Stimulated activated CD8-positive, alpha-beta memory T cell treated with anti-CD3 and anti-CD28 coated beads, Interleukin-12 subunit alpha, Interleukin-12 subunit beta, amount 100 ng/mL, for 1 hour (primary cell): ENCODE measurements around the gene ASB9.
"Not testable (repeated sequence)": the region's sequence is repeated elsewhere in the genome, so short reads cannot be mapped to it uniquely, and the experiment has no call there.

ENCODE experiments used
- DNase-seq: peaks from one replicate; pipeline ENCODE4 v3.0.0-alpha.2; 2020; ENCODE audit warnings: low read depth

The ASB9 gene, protein sequence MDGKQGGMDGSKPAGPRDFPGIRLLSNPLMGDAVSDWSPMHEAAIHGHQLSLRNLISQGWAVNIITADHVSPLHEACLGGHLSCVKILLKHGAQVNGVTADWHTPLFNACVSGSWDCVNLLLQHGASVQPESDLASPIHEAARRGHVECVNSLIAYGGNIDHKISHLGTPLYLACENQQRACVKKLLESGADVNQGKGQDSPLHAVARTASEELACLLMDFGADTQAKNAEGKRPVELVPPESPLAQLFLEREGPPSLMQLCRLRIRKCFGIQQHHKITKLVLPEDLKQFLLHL

DNA sequence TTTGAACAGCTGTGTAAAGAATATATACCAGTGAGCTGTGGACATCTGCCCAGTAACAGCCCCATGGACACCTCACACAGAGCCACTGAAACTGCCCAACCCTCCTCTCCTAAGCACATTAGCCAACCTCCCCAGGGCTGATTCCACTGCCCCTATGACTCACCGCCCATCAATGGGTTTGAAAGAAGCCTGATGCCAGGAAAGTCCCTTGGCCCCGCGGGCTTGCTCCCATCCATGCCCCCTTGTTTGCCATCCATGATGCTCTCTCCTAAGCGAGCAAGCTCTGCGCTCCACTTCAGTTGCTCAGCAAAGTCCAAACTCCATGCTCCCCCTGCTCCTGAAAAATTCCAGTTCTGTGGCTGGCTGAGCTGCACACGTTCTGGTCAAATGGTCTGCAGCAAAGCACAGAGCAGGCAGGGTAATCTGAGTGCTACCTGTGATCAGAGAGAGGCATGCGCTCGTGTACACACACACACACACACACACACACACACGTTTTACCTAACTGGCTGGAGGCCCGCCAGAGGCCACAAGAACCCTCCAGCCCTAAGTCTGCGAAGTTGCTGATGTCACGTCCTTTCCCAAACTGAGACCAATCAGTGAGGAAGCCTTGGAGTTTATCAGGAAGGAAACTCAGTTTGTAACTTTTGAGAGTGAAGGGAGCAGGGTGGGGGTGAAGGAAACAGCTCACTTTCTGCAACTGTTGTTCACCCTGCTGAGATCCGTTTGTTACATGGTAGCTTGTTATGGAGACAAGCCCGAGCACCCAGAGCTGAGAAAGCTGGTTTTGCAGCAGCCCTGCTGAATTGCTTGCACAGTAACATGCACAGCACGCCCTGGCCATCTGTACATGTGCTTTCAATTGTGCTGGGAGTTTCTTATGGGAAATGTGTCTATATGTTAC lies at the start of gene ASB9:
TSS of gene ASB9 (minus strand) at position 466 of the 904 bp plus-strand sequence. CDS start at position 257, 209 bp downstream.
- DNase-seq: no peak

DNA sequence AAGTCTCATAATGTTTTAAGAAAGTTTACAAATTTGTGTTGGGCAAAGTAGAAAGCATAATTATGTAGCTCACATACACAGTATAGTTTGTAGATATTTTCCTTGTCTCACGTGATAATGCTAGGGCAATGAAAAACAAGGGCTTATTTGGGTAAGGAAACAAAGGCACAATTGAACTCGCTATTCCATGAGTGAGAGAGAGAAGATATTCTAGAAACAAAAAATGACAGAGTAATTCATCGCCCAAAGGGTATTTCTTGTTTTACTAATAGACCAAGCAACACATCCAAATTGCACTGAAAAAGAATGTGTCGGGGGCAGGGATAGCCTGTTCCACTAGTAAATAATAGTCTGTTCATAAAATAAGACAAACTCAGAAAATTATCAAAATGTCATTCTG lies 49.2 kb upstream of the ASB9 start:
- DNase-seq: no peak

DNA sequence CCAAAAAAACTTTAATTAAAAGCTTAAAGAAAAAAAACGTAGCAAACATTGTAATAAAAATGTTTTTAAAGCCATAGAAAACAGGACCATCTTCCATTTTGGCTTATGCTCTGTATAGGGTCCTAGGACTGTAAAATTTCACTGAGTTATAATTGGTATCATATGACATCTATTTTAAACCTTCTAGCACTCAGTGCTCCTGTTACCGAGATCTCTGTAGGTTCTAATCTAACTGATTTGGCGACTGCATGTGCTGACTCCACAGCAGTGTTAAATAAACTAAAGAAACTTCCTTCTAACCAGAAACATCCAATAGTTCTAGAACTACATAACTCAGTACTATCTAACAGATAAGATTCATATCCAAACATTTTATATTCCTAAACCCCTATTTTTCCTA lies 45.6 kb upstream of the ASB9 start, which contains the start of gene ASB11:
TSS of gene ASB11 (minus strand) at position 132 of the 400 bp plus-strand sequence. CDS start at position 97, 35 bp downstream.
- DNase-seq: no peak

DNA sequence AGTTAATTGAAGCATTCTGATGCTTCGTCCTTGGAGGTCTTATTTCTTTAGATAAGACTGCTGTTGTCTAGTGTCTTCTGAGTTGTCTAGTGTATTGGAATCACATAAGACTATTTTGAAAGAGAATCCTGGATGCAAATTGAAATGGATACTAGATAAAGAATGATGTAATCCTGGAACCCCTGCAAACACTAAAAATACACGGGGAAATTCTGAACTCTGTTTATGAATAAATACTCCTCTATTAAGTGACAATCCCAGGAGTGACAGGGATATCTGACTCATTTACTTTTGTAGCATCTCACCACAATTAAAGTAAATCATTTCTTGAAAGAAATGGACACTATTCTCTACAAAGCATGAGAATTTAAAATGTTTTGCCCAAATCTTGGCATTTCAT lies 44.6 kb upstream of the ASB9 start:
- DNase-seq: no peak

DNA sequence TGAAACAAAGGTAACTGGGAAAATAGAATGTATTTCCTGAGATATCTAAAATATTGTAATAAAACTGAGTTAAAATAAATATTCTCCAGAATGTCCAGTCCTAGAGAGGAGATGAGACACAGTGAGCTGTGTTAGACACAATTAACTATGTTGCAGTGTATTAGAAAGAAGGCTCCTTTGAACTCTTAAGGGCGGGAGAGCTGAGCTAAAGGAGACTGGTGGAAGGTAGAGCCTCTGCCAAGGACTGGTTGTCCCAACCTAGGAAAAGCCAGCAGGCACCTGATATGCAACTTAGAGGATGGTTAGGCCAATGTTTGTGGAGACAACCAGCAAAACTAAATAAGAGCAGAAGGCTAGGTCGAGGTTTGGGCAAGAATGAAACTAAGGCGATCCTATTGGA lies 41.2 kb upstream of the ASB9 start:
- no peak for DNase-seq

DNA sequence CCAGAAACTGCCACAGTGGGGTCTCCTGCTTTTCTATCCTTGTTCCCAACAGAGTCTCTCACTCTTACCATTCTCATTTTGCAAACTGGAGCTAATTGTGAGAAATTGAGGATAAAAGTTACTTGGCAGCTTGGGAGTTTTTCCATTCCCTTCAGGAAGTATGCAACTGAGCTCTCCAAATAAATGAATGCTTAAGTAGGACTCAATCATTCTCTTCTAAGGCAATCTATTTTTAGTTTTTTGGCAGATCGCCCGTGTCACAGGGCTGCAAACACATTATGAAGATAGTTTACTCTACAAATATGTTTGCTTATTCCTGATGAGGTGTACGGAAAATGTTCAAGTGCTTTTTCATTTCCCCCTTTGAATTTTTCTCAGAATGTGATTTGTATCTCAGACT lies 40.2 kb upstream of the ASB9 start:
- DNase-seq: no peak

DNA sequence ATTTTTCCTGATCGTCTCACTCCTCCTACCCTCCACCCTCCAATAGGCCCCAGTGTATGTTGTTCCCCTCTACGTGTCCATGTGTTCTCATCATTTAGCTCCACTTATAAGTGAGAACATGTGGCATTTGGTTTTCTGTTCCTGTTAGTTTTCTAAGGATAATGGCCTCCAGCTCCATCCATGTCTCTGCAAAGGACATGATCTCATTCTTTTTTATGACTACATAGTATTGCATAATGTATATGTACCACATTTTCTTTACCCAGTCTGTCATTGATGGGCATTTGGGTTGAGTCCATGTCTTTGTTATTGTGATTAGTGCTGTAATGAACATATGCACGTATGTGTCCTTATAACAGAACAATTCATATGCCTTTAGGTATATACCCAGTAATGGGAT lies 36.0 kb upstream of the ASB9 start:
- DNase-seq: not testable (repeated sequence)

DNA sequence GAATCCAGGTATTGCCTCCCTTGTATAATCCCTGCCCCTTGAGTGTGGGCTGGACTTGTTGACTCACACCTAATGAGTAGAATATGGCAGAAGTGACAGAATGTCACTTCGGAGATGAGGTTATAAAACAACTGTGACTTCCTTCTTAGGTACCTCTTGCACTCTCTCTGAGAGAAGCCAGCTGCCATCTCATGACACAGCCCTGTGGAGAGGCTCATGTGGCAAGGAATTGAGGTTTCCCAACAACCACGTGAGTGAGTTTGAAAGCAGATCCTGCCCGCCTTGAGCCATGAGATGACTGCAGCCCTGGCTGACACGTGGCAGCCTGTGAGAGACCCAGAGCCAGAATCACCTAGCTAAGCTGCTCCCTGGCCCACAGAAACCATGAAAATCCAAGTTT lies 32.0 kb upstream of the ASB9 start:
- no peak for DNase-seq

DNA sequence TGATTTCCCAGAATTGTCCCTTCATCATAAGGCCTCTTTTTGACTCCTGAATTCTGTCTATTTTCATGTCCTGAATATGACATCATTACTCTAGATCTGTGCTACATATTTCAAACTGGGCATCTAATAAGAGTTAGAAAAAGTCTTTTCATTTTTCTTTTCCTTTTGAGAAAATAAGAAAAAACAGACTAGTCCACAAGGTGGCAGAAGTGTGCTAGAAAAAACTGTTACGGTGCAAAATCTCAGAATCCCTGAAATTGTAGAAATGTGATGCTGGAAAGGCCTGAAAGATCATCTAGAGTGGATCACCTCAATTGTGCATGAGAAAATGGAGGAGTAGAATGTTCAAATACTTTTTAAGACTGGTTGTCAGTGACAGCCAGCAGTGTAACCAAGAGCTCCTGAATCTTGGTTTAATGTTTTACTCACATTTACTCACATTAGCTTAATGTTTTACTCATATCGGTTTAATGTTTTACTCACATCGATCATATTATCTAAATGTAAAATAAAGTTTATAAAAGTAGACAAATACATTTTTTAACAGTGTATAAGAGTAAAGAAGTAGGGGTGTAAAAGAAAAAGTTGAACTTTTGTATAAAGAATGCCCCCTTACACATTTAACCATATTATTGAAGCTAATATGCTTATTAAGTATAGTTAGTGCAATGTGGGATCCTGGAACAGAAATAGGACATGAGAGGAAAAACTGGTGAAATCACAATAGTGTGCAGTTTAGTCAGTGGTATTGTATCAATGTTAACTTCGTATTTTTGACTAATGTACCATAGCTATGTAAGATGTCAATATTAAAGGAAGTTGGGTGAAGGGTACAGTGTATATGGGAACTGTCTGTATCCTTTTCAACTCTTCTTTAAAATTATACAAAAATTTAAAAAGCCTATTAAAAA lies 30.3 kb upstream of the ASB9 start:
- DNase-seq: no peak

DNA sequence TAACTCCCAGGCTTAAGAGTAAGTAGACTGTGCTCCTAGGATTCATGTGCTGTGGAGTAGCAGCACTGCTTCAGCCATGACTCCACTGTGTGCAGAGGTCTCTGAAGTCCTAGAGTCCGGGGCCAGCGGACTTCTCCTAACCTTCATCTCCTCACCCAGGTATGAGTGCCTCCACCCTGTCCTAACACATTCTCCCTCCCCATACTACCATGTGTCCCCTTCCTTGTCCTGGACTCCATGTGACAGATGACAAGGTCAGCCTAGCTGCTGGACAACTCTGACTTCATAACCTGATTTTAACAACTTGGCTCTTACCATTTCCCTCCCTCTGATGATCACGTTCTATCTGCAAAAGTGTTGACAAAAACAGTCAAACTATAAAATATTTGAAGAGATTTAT lies 28.9 kb upstream of the ASB9 start:
- DNase-seq: no peak

DNA sequence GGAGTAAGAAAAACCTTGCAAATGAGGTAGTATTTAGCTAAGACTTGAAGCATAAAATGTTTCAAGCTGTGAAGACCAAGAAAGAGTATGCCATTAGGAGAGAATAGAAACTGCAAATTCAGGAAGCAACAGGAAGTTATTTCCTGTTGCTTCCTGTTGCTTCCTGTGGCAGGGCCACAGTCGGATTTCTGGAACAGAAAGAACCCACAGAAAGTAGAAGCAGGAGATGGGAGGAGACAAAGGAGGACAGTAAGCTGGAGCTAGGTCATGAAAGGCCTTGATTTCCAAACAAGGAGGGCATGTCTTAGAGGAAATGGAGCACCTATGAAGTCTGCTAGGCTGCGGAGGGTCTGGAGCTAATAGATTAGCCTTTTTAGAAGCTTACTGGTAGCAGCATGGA lies 28.3 kb upstream of the ASB9 start:
- DNase-seq: no peak

DNA sequence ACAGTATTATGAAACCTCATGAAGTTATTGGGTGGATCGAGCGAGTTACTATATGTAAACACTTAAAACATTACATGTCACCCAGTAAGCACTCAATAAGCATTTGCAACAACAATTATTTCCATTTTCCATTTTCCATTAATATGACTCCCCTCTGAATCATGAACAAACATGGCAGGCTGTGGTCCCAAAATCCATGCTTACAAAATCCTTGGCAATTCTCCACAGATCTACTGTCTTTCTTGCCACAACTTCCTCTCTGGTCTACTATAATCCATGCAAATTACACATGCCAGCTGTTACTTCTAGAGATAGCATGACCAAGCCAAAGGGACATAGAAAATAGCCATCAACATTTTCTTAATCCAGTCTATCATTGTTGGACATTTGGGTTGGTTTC lies 23.6 kb upstream of the ASB9 start:
- DNase-seq: no peak

DNA sequence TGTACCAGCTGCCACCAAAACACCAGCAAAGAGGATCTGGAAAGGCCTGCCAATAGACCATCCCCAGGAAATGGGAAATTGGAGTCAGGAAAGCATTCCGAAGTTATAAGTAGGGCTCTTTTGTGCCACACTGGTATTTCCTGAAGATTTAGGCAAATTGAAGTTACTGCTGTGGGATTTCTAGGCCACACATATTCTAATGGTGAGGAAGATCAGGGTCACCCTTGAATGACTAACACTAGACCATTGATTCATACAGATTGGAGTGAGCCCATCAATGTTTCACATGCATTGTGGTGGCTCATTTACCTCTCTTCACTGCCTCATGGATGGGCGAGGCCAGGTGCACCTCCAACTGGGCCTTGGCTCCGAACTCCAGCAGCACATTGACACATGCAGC lies 23.0 kb upstream of the ASB9 start:
- no peak for DNase-seq

DNA sequence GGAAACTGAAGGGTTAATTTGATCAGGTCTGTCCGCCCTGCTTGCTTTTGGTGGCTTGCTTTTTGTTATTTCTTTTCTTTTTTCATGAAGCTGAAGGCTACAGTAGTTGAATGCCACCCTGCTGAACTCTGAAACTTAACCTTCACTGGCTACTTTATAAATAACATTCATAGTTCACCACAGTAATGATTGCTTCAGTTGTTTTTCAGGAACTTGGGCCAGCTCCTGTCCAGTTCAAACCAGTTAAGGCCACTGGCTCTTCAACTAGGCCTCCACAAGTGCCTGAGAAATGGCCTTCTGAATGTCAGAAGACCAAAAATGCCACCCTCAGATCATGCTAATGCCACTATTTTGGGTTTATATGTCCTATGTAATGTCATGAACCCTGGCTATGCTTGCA lies 7.7 kb upstream of the ASB9 start:
- DNase-seq: no peak

DNA sequence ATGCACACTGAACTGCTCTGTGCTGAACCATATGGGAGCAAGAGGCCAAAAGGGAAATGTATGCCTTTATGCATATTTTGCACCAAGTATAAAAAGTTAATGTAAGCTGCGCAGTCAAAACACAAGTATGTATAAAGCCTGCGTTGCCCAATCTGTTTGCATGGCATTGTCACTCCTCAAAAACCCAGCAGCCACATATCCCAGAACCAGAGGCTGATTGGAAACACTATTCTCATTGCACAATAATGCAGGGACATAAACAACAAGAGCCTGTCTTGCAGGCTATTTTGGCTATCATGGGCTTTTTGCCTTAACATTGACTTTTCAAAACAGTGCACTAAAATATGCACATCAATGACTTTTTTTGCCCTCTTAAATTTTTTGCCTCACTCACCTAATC lies 5.1 kb upstream of the ASB9 start:
- no peak for DNase-seq

DNA sequence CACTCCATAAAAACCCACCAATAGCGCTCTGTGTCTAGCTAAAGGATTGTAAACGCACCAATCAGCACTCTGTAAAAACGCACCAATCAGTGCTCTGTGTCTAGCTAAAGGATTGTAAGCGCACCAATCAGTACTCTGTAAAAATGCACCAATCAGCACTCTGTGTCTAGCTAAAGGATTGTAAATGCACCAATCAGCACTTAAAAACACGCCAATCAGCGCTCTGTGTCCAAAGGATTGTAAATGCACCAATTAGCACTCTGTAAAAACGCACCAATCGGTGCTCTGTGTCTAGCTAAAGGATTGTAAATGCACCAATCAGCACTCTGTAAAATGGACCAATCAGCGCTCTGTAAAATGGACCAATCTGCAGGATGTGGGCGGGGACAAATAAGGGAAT lies 3.4 kb upstream of the ASB9 start:
- DNase-seq: not testable (repeated sequence)

DNA sequence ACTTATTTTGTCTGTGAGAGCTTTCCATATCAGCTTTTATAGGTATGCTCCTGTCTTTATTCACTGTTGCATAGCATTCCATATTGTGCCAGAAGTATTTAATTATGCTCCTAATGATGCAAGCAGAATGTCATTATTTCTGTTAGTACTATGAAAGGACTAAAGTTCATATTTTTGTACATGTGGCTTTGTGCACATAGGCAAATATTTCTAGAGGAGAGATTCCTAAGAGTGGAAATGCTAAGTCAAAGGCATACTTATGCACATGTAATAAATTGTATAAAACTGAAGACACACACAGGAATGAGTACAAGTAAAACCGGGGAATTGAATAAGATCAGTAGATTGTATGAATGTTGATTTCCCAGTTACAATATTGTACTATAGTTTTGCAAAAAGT lies 1.9 kb upstream of the ASB9 start:
- no peak for DNase-seq

DNA sequence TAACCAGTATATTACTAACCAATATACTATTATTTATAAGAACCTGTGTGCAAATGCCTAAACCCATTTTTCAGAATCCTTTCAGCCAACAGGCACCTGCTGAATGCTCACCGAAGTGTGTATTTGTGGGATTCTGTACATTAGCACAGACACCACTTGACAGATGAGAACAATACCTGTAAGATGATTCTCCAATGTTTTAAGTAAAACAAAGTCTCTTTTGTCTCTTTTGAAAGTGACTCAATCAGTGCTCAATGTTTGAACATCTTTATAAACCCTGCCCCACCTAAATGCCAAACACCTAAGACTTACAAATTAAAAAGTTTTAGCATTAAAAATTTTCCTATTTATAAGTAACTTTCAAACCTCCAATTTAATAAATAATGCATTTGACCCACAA lies 763 bp downstream of the ASB9 start:
- no peak for DNase-seq

DNA sequence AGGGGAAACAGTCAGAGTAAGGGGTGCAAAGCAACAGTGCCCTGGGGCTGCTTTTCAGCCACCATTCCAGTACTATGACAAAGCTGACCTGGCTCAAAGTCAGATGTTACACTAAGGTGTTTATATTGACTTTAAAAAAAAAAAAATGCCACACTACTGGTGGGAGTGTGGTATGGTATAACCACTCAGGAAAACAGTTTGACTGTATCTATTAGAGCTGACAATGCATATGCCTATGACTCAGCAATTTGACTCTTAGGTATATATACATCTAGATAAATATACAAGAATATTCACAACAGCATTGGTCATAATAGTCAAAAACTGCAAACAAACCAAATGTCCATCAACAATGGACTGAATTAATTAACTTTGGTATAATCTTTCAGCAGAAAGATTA lies 15.0 kb downstream of the ASB9 start:
- no peak for DNase-seq

DNA sequence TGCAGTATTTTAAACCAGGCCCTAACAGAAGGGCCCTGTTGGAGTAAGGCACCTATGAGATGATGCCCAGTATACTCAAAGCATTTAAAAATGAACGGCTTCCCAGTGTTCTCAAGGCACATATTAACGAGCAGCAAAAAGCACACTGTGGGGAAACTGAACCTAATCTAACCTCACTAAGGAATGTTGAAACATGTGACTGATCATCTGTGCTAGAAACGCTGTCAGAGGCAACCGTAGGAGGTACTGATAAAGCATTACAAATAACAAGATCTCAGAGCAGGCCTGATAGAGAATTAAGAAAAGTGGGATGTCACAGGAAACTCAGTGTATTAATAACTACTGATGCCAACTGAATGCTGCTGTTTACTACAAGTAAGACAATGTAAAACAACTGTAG lies 24.0 kb downstream of the ASB9 start:
- no peak for DNase-seq

DNA sequence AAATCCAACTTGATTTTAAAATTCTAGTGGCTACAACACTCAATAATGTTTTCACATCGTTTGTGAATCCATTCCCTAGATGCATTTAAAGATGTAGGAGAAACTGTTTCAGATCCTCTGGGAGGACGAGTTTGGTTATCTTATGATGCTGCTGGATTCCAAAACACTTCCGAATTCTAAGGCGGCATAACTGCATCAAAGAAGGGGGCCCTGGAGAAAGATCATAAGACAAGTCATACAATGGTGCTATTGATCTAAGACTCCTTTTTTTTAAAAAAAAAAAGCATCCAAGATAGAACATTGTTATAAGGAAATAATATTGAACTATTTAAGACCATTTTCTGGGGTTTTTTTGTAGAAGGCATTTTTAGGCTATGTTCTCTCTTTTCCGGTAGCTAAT lies 25.5 kb downstream of the ASB9 start:
- DNase-seq: no peak

DNA sequence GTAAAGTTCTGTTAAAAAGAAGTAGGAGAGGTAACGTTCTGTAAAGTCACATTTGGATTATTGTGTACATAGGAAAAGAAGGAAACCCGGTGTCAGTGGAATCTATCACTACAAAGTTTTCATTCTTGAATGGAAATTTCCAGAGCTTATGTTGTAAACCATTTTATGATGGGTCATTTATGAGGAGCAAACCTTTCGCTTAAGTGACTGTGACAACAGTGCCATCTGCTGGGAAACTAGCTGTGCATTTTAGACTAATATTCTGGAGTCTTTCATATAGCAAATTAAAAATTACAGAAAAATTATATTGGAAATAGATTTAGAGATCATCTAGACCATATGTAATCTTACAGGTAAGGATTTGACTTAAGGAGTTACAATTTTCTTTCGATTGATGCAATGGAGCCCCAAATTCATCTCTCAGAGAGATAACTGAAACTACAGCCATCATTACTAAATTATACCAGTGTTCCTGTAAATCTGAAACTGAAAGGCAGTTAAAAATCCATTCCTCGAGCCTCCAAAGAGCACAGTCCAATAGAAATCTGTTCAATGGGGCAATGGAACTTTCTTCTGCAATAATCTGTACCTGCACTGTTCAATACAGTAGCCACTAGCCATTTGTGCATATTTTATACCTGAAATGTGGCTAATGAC lies 26.9 kb downstream of the ASB9 start:
- peak; percentile 8 for DNase-seq
